CD4-positive, alpha-beta T cell treated with Interleukin-6 for 4 hours (primary cell): ENCODE data around the gene KRTCAP3.

Experiments used
- DNase-seq: peaks from one replicate; pipeline ENCODE4 v3.0.0-alpha.2; 2020; ENCODE audit warnings: mixed read lengths

The KRTCAP3 gene

DNA sequence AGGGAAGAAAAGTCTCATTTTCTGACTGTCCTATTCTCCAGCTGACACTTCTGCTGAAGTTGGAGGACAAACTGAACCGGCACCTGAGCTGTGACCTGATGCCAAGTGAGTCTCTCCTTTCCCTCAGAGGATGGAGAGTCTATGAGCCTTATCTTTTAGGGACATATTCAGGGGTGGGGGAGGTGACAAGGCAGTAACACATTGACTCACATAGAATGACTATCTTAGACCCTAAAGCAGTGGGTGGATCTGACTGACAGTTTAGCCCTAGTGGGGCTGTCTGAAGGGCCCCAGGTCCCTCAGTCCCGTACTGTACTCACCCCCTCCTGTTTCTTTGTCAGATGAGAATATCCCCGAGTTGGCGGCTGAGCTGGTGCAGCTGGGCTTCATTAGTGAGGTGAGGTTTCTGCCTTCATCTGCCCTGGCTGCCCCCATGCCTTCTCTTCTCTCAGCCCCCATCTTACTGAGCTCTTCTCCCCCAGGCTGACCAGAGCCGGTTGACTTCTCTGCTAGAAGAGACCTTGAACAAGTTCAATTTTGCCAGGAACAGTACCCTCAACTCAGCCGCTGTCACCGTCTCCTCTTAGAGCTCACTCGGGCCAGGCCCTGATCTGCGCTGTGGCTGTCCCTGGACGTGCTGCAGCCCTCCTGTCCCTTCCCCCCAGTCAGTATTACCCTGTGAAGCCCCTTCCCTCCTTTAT lies 805 bp upstream of the KRTCAP3 start:
- DNase-seq: no peak

DNA sequence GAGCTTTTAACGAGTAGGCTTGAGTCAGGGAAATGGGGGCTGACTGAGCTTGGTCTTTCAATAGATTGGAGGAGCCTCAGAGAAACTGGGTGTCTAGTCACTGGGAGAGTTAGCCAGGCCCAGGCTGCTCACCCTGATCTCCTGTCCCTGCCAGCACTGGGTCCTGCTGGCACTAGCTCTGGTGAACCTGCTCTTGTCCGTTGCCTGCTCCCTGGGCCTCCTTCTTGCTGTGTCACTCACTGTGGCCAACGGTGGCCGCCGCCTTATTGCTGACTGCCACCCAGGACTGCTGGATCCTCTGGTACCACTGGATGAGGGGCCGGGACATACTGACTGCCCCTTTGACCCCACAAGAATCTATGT lies 720 bp downstream of the KRTCAP3 start:
- no peak for DNase-seq

GRCh38 chr2:27445155-27445554 lies 3.0 kb downstream of the KRTCAP3 start:
- no peak for DNase-seq

DNA sequence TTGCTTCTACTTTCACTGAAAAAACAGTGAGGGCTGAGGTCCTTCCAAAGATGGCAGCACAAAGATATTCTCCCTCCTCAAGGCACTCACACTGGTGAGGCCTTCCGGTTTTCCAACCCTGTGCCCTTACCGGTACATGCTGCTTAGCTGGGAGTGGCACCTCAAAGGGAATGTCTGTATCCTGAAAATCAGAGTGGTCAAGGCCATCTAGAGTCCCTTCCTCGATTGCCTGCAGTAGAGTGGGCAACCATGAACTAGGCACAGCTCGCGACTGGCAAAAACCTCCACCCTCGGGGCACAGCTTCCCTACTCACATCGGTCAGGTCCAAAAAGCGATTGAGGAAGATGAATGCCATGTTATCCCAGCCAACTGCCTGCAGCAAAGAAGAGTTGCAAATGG lies 3.4 kb downstream of the KRTCAP3 start:
- DNase-seq: no peak

GRCh38 chr2:27446057-27446456 lies 3.9 kb downstream of the KRTCAP3 start:
- peak; percentile 11 for DNase-seq

DNA sequence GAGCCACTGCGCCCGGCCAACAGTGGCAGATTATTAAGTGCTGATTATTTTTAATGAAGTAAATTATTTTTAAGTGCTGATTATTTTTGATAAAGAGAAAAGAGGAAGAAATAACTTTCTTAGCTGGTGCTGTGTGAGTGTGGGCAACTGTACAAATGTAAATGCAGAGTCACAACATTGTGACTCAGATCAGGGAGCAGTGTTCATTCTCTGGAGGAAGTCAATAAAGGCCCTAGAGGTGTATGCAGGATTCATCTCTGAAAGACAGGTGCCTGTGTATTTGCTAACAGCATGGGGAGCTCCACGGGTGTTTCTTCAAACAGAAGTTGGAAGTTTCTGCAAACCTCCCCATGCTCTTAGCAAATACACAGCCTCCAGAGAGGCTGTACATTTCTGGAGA lies 6.2 kb downstream of the KRTCAP3 start:
- DNase-seq: no peak

GRCh38 chr2:27451095-27451494 lies 8.9 kb downstream of the KRTCAP3 start:
- no peak for DNase-seq

GRCh38 chr2:27453968-27454367 lies 11.8 kb downstream of the KRTCAP3 start:
- DNase-seq: no peak

- no peak for DNase-seq
Measured at GRCh38 chr2:27461118-27461517, 18.9 kb downstream of the KRTCAP3 start.

DNA sequence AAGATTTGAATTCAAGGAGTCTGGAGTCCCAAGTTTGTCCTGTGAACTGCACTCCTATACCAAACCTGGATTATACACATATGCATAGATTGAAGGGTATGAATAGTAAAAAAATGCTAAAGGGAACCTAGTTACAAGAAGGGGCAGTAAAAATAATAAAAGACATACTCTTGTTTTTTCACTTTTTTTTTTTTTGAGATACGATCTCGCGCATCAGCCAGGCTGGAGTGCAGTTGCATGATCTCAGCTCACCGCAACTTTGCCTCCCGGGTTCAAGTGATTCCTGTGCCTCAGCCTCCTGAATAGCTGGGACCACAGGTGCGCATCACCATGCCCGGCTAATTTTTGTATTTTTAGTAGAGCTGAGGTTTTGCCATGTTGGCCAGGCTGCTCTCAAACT lies 22.3 kb downstream of the KRTCAP3 start:
- no peak for DNase-seq

- DNase-seq: no peak
Measured at GRCh38 chr2:27471961-27472360, 29.8 kb downstream of the KRTCAP3 start.

- DNase-seq: no peak
Measured at GRCh38 chr2:27485496-27485895, 43.3 kb downstream of the KRTCAP3 start.

- no peak for DNase-seq
Measured at GRCh38 chr2:27489118-27489497, 46.9 kb downstream of the KRTCAP3 start.

GRCh38 chr2:27489498-27490397 lies 47.6 kb downstream of the KRTCAP3 start, which contains the start of gene IFT172:
Gene IFT172, minus strand, starts transcription at chr2:27489743. Its CDS starts 90 bp downstream, at chr2:27489653.
- DNase-seq: peak; percentile 100

- no peak for DNase-seq
Measured at GRCh38 chr2:27492557-27492956, 50.4 kb downstream of the KRTCAP3 start.

- no peak for DNase-seq
Measured at GRCh38 chr2:27493948-27494283, 51.7 kb downstream of the KRTCAP3 start.
